HEK293 (cell line): ENCODE results near the gene CACNG3.

Experiments
- ATF2 ChIP-seq: fragments of 450-650 bp; formaldehyde crosslinking; IDR thresholded peaks from 2 replicates; pipeline ENCODE4 v1.5.1; 2016; ENCODE audit warnings: missing biosample characterization, missing genetic modification characterization, low read depth
- CTCF ChIP-seq: fragments of 450-650 bp; formaldehyde crosslinking; IDR thresholded peaks from 2 replicates; pipeline ENCODE4 v1.5.1; 2016; ENCODE audit warnings: missing biosample characterization, missing genetic modification characterization
- KLF10 ChIP-seq: fragments of 450-650 bp; IDR thresholded peaks from 2 replicates; pipeline ENCODE4 v1.5.1; 2018; ENCODE audit warnings: missing biosample characterization, mild to moderate bottlenecking, missing genetic modification characterization
- KLF17 ChIP-seq: fragments of 450-650 bp; formaldehyde crosslinking; IDR thresholded peaks from 2 replicates; pipeline ENCODE4 v1.5.1; 2016; ENCODE audit warnings: missing biosample characterization, missing genetic modification characterization
- YY1 ChIP-seq: fragments of 450-650 bp; formaldehyde crosslinking; IDR thresholded peaks from 2 replicates; pipeline ENCODE4 v1.5.1; 2018; ENCODE audit warnings: missing biosample characterization, missing genetic modification characterization
- ZNF121 ChIP-seq: fragments of 450-650 bp; formaldehyde crosslinking; IDR thresholded peaks from 2 replicates; pipeline ENCODE4 v1.5.1; 2016; ENCODE audit warnings: missing biosample characterization, missing genetic modification characterization
- ZNF174 ChIP-seq: fragments of 450-650 bp; formaldehyde crosslinking; IDR thresholded peaks from 2 replicates; pipeline ENCODE4 v1.5.0; 2017; ENCODE audit warnings: missing biosample characterization, mild to moderate bottlenecking, missing genetic modification characterization
- ZNF2 ChIP-seq: fragments of 450-650 bp; formaldehyde crosslinking; IDR thresholded peaks from 2 replicates; pipeline ENCODE4 v1.5.1; 2016; ENCODE audit warnings: missing biosample characterization, missing genetic modification characterization
- ZNF274 ChIP-seq, 2 experiments: fragments of 200-500 bp in 1 of 2; fragments of 450-650 bp in 1 of 2; sonication (Bioruptor generic) in 1 of 2; formaldehyde crosslinking in 1 of 2; IDR thresholded peaks; 2 replicates each; pipeline versions ENCODE4 v1.5.1 to v1.6.1; 2014 to 2016; ENCODE audit warnings: borderline replicate concordance in 1 of 2, inconsistent platforms in 1 of 2, low read length in 1 of 2, missing biosample characterization in 1 of 2, missing genetic modification characterization in 1 of 2
- ZNF280C ChIP-seq: fragments of 450-650 bp; formaldehyde crosslinking; IDR thresholded peaks from 2 replicates; pipeline ENCODE4 v1.5.1; 2016; ENCODE audit warnings: missing biosample characterization, missing genetic modification characterization
- ZNF292 ChIP-seq: fragments of 450-650 bp; formaldehyde crosslinking; IDR thresholded peaks from 2 replicates; pipeline ENCODE4 v1.5.1; 2016; ENCODE audit warnings: low read depth, missing biosample characterization, missing genetic modification characterization, borderline replicate concordance
- ZNF704 ChIP-seq: fragments of 450-650 bp; formaldehyde crosslinking; IDR thresholded peaks from 2 replicates; pipeline ENCODE4 v1.5.1; 2016; ENCODE audit warnings: missing biosample characterization, missing genetic modification characterization
- ZNF785 ChIP-seq: fragments of 450-650 bp; formaldehyde crosslinking; IDR thresholded peaks from 2 replicates; pipeline ENCODE4 v1.5.1; 2016; ENCODE audit warnings: missing biosample characterization, missing genetic modification characterization
- ZNF830 ChIP-seq: fragments of 450-650 bp; IDR thresholded peaks from 2 replicates; pipeline ENCODE4 v1.5.0; 2018; ENCODE audit warnings: missing biosample characterization, missing genetic modification characterization, low read depth, mild to moderate bottlenecking, moderate library complexity

- TF ChIP-seq CTCF (tag by site-specific recombination) (no peak), ZNF785 (tag by site-specific recombination) (no peak), ZNF121 (tag by site-specific recombination) (no peak), ZNF174 (tag by site-specific recombination) (no peak), YY1 (tag by site-specific recombination) (no peak), ZNF2 (tag by site-specific recombination) (no peak), ZNF274 (IDR thresholded peaks at IDR 0.05; ENCODE audit: low read length) (no peak), ZNF274 (tag by site-specific recombination; IDR thresholded peaks at IDR 0.05; ENCODE audit: borderline replicate concordance) (no peak), ZNF280C (tag by site-specific recombination) (no peak), KLF17 (tag by site-specific recombination) (no peak), KLF10 (tag by site-specific recombination) (no peak), ATF2 (tag by site-specific recombination) (peak; percentile 57), ZNF292 (tag by site-specific recombination) (no peak), ZNF830 (tag by site-specific recombination) (no peak), ZNF704 (tag by site-specific recombination) (no peak)
Observed at GRCh38 chr16:24257958-24258357, 1.8 kb downstream of the CACNG3 start.
